Endothelial cell of umbilical vein (primary cell): Measurements from ENCODE around the gene SLC24A3. TPM values are rescaled to one million over a fixed set of nuclear protein-coding genes. Genes with fewer than 3 reads are reported as not detected.

Experiments
- BruUV-seq: library from RNA; stranded (reverse); fragments of 400-500 nt; replicated peaks from 2 replicates; lab custom pipeline; 2021; lab: Mats Ljungman, UMichigan
- CTCF ChIA-PET: fragments of 300-600, 350-600 bp; sonication (Branson Sonifier 250); formaldehyde crosslinking; loops from one replicate; lab custom pipeline; 2021; ENCODE audit warnings: antibody characterized with exemption, inconsistent platforms; lab: Charles Lee
- POLR2A ChIA-PET: fragments of 300-600, 350-600 bp; sonication (Branson Sonifier 250); formaldehyde crosslinking; loops from one replicate; lab custom pipeline; 2021; ENCODE audit warnings: antibody characterized with exemption, inconsistent platforms; lab: Charles Lee
- DNase-seq: peaks from one replicate; pipeline ENCODE4 v3.0.0-alpha.2; 2011; ENCODE audit warnings: low read depth, low spot score
- FAIRE-seq: peaks from 2 replicates; lab custom pipeline; 2011; peaks lifted over from hg19 to GRCh38; lab: Jason Lieb, UNC
- H2AFZ ChIP-seq: 2 replicates; pipeline ENCODE4 v1.6.0; 2012; ENCODE audit warnings: low read depth, low read length, control low read depth, inconsistent platforms
- H3K27ac ChIP-seq: 2 replicates; pipeline ENCODE4 v1.5.1; 2011; ENCODE audit warnings: low read depth, mild to moderate bottlenecking, control low read depth, low read length, moderate library complexity; ENCODE audit not compliant: insufficient read depth
- H3K27me3 ChIP-seq, 2 experiments: 2 replicates each; pipeline versions ENCODE4 v1.6.0 to v1.6.1; 2011; ENCODE audit warnings: low read length in 2 of 2, mixed read lengths in 1 of 2; ENCODE audit not compliant: control insufficient read depth in 2 of 2, insufficient read depth in 2 of 2
- H3K36me3 ChIP-seq, 2 experiments: 2 replicates in 1 of 2; 3 replicates in 1 of 2; pipeline ENCODE4 v1.5.1; 2011; ENCODE audit warnings: low read length in 2 of 2, mild to moderate bottlenecking in 1 of 2, moderate library complexity in 1 of 2; ENCODE audit not compliant: control insufficient read depth in 2 of 2, insufficient read depth in 2 of 2; ENCODE audit errors: extremely low read depth in 1 of 2
- H3K4me1 ChIP-seq: 3 replicates; pipeline ENCODE4 v1.5.1; 2011; ENCODE audit warnings: mild to moderate bottlenecking, low read length; ENCODE audit not compliant: control insufficient read depth, insufficient read depth; ENCODE audit errors: extremely low read depth
- H3K4me2 ChIP-seq: 2 replicates; pipeline ENCODE4 v1.6.1; 2011; ENCODE audit warnings: low read length, control low read depth, mixed read lengths; ENCODE audit not compliant: insufficient read depth
- H3K4me3 ChIP-seq, 3 experiments: fragments of 200-600 bp in 1 of 3; sonication (generic), shearing (Covaris generic) in 1 of 3; replicated peaks in 1 of 3; 2 replicates each; pipeline ENCODE4 v1.5.1; 2011 to 2016; ENCODE audit warnings: control low read depth in 3 of 3, low read length in 3 of 3, mild to moderate bottlenecking in 2 of 3, inconsistent platforms in 1 of 3, low read depth in 1 of 3, moderate library complexity in 1 of 3; ENCODE audit not compliant: insufficient read depth in 1 of 3
- H3K79me2 ChIP-seq: 2 replicates; pipeline ENCODE4 v1.6.0; 2012; ENCODE audit warnings: low read length, inconsistent platforms; ENCODE audit not compliant: control insufficient read depth, insufficient read depth
- H3K9ac ChIP-seq: replicated peaks from 2 replicates; pipeline ENCODE3; 2011; ENCODE audit warnings: low read length, control low read depth; ENCODE audit not compliant: insufficient read depth; ENCODE audit errors: extremely low read depth
- H3K9me1 ChIP-seq: replicated peaks from 3 replicates; pipeline ENCODE4 v1.6.0; 2011; ENCODE audit warnings: mild to moderate bottlenecking, low read length; ENCODE audit not compliant: control insufficient read depth, insufficient read depth; ENCODE audit errors: extremely low read depth
- H3K9me3 ChIP-seq: replicated peaks from 2 replicates; pipeline ENCODE4 v1.5.1; 2012; ENCODE audit warnings: low read length, inconsistent platforms; ENCODE audit not compliant: control insufficient read depth, insufficient read depth
- H4K20me1 ChIP-seq: replicated peaks from 2 replicates; pipeline ENCODE3; 2011; ENCODE audit warnings: mild to moderate bottlenecking, low read length; ENCODE audit not compliant: control insufficient read depth, insufficient read depth; ENCODE audit errors: extremely low read depth
- EZH2 ChIP-seq: IDR thresholded peaks from 2 replicates; pipeline ENCODE4 v1.6.1; 2012; ENCODE audit warnings: borderline replicate concordance, low read depth, mild to moderate bottlenecking, moderate library complexity, low read length, inconsistent platforms; ENCODE audit not compliant: severe bottlenecking
- FOS ChIP-seq: IDR thresholded peaks from 2 replicates; pipeline ENCODE4 v1.6.1; 2011; ENCODE audit warnings: mild to moderate bottlenecking, low read length, moderate library complexity, borderline replicate concordance; ENCODE audit not compliant: insufficient read depth
- GATA2 ChIP-seq: IDR thresholded peaks from 2 replicates; pipeline ENCODE4 v1.7.0; 2011; ENCODE audit warnings: low read depth, mild to moderate bottlenecking, moderate library complexity, mixed read lengths, low read length; ENCODE audit not compliant: insufficient read length, insufficient read depth
- JUN ChIP-seq: IDR thresholded peaks from 2 replicates; pipeline ENCODE4 v1.6.1; 2011; ENCODE audit warnings: borderline replicate concordance, low read depth; ENCODE audit not compliant: insufficient read length, insufficient read depth
- MYC ChIP-seq: IDR thresholded peaks from one replicate; pipeline ENCODE4 v1.6.1; 2011; ENCODE audit warnings: mild to moderate bottlenecking, low read depth, low read length
- POLR2A ChIP-seq: IDR thresholded peaks from 2 replicates; pipeline ENCODE4 v1.6.1; 2012; ENCODE audit warnings: low read depth, mild to moderate bottlenecking, control low read depth, low read length
- POLR2AphosphoS5 ChIP-seq: IDR thresholded peaks from 2 replicates; pipeline ENCODE4 v1.6.1; 2012; ENCODE audit warnings: low read depth, mild to moderate bottlenecking, control low read depth, low read length, moderate library complexity; ENCODE audit not compliant: insufficient read depth
- dilution Hi-C: fragments of 300-500 bp; cut with MboI; formaldehyde crosslinking; loops from one replicate; pipeline ENCODE4 v1.15.0; 2019; ENCODE audit warnings: low sequenced_read_pairs; ENCODE audit not compliant: extremely low pct_ligation_motif_present
- intact Hi-C: fragments of 100-400 bp; cut with micrococcal nuclease; formaldehyde crosslinking; loops from one replicate; pipeline ENCODE4 v1.10.0; 2022
- polyA plus RNA-seq, 4 experiments: library from polyadenylated mRNA; depleted of rRNA in 3 of 4; stranded (reverse) in 3 of 4; unstranded in 1 of 4; fragments of >200 nt; gene quantifications; 2 replicates each; pipeline versions ENCODE4 v1.2.1 to v1.2.3, GENCODE V29; 2011 to 2012; ENCODE audit warnings: missing spikeins in 1 of 4
- total RNA-seq: library from RNA; stranded (reverse); gene quantifications from 2 replicates; pipeline ENCODE4 v1.2.3, GENCODE V29; 2021
- TF ChIP-seq, protein P1 (sequence below): IDR thresholded peaks from 2 replicates; pipeline ENCODE4 v1.6.1; 2011; ENCODE audit not compliant: insufficient read depth, insufficient read length
- TF ChIP-seq, protein P2 (sequence below), 2 donors: IDR thresholded peaks; 1 replicate in 1 of 2; 2 replicates in 1 of 2; pipeline ENCODE4 v1.5.1; 2011; ENCODE audit warnings: low read length in 2 of 2, mild to moderate bottlenecking in 2 of 2, moderate library complexity in 2 of 2, control low read depth in 1 of 2, inconsistent platforms in 1 of 2, low read depth in 1 of 2; ENCODE audit not compliant: insufficient read depth in 1 of 2; ENCODE audit errors: extremely low read depth in 1 of 2

SLC24A3 gene
- total and polyA plus RNA-seq, 2 donors (not counting 3 experiments of a cell fraction or from before 2014, with no cell fraction given) = not detected

DNA sequence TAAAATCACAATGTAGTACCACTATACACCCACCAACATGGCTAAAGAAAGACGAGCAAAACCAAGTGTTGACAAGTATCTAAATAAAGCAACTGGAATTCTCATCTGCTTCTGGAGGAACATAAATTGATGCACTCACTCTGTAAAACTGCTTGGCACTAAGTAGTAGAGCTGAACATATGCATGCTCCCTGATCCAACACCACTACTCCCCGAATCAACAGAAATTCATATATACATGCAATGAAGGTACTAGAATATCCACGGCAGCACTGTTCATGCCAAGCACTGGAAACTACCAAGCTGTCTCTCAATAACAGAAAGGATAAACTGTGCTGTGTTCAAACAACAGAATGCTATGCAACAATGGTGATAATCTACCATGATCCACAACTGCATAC lies 326.1 kb downstream of the SLC24A3 start:
- no peaks in the 10 kb centered on the region for H3K4me1 ChIP-seq
- ChIA-PET CTCF (no interaction called here), POLR2A (no interaction called here)
- BruUV-seq = no TSS peak
- no peak overlapping the region for H3K9ac ChIP-seq
- no peak overlapping the region for H2AFZ ChIP-seq
- H3K27ac ChIP-seq = no peak overlapping the region
- dilution Hi-C loops = no loop called here
- DNase-seq = no peak
- FAIRE-seq = no peak
- intact Hi-C loops = no loop called here
- no peaks in the 10 kb centered on the region for H3K27me3 ChIP-seq
- H3K9me3 ChIP-seq = no peaks in the 10 kb centered on the region
- H3K79me2 ChIP-seq = no peaks in the 10 kb centered on the region
- no peaks in the 10 kb centered on the region for H4K20me1 ChIP-seq
- H3K4me3 ChIP-seq = no peak overlapping the region
- TF ChIP-seq POLR2A = no peak
- no peak for TF ChIP-seq MYC
- no peak for TF ChIP-seq GATA2
- TF ChIP-seq EZH2 = no peak
- TF ChIP-seq, protein P1, sequence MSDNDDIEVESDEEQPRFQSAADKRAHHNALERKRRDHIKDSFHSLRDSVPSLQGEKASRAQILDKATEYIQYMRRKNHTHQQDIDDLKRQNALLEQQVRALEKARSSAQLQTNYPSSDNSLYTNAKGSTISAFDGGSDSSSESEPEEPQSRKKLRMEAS = no peak
- no peak for TF ChIP-seq JUN
- TF ChIP-seq FOS = no peak
- TF ChIP-seq, protein P2, sequence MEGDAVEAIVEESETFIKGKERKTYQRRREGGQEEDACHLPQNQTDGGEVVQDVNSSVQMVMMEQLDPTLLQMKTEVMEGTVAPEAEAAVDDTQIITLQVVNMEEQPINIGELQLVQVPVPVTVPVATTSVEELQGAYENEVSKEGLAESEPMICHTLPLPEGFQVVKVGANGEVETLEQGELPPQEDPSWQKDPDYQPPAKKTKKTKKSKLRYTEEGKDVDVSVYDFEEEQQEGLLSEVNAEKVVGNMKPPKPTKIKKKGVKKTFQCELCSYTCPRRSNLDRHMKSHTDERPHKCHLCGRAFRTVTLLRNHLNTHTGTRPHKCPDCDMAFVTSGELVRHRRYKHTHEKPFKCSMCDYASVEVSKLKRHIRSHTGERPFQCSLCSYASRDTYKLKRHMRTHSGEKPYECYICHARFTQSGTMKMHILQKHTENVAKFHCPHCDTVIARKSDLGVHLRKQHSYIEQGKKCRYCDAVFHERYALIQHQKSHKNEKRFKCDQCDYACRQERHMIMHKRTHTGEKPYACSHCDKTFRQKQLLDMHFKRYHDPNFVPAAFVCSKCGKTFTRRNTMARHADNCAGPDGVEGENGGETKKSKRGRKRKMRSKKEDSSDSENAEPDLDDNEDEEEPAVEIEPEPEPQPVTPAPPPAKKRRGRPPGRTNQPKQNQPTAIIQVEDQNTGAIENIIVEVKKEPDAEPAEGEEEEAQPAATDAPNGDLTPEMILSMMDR (IDR thresholded peaks at IDR 0.05; ENCODE audit: extremely low read depth in 1 of 2, insufficient read depth in 1 of 2, low read depth in 1 of 2, low read length in 2 of 2) = no peak
- TF ChIP-seq POLR2AphosphoS5 = no peak
- no peak overlapping the region for H3K4me2 ChIP-seq
- H3K36me3 ChIP-seq = no peaks in the 10 kb centered on the region
- no peaks in the 10 kb centered on the region for H3K9me1 ChIP-seq
